GM12878 (cell line): ENCODE results near the gene OPCML.

ENCODE experiments used
- ASH2L ChIP-seq: fragments of 300-600, 200-600 bp; sonication (generic); IDR thresholded peaks from 2 replicates; pipeline ENCODE4 v1.6.1; 2017; ENCODE audit warnings: low read depth, mild to moderate bottlenecking, borderline replicate concordance
- EED ChIP-seq: sonication (generic); IDR thresholded peaks from 2 replicates; pipeline ENCODE4 v1.6.1; 2016; ENCODE audit warnings: antibody characterized with exemption, low read depth
- EP300 ChIP-seq, 2 experiments: fragments of 150-350 bp in 1 of 2; IDR thresholded peaks; 2 replicates each; pipeline ENCODE4 v1.6.1; 2011 to 2012; ENCODE audit warnings: low read depth in 2 of 2, low read length in 2 of 2, borderline replicate concordance in 1 of 2, improper control_type of control experiment in 1 of 2, inconsistent platforms in 1 of 2; ENCODE audit not compliant: control insufficient read depth in 1 of 2
- IKZF1 ChIP-seq: fragments of 450-650 bp; conservative IDR thresholded peaks from 2 replicates; pipeline ENCODE4 v1.6.1; 2017; ENCODE audit warnings: antibody characterized with exemption, mild to moderate bottlenecking
- POLR2A ChIP-seq: IDR thresholded peaks from 2 replicates; pipeline ENCODE4 v1.6.1; 2011; ENCODE audit warnings: low read depth, mild to moderate bottlenecking, low read length
- RBBP5 ChIP-seq: fragments of 200-600 bp; sonication (generic); conservative IDR thresholded peaks from 2 replicates; pipeline ENCODE4 v1.6.1; 2016
- SMC3 ChIP-seq: IDR thresholded peaks from 2 replicates; pipeline ENCODE4 v1.6.1; 2011; ENCODE audit warnings: low read length, improper control_type of control experiment, borderline replicate concordance
- SP1 ChIP-seq: IDR thresholded peaks from one replicate; pipeline ENCODE4 v1.6.1; 2011; ENCODE audit warnings: low read depth, low read length
- USF1 ChIP-seq: IDR thresholded peaks from 2 replicates; pipeline ENCODE4 v1.6.1; 2011; ENCODE audit warnings: borderline replicate concordance, low read depth, mild to moderate bottlenecking, moderate library complexity, mixed read lengths, low read length; ENCODE audit not compliant: insufficient read depth; ENCODE audit errors: extremely low read length

DNA sequence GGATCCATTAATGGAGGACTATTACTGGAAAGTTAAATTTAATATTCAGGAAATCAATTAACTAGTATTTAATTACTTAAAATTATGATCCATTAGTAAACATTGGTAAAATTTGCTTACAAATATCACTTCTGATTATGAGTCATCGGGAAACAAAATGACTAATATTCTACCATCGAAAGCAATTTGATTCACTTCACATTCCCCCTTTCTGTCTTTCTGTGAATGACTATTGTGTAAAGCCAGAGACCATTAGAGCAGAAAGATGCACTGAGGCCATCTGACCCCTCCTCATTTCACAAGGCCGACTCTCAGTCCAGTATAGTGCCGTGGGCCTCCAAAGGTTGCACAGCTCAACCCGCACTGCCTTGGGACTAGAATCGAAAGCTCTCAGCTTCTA lies 619.0 kb downstream of the OPCML start:
- TF ChIP-seq EED (no peak), RBBP5 (no peak), EP300 (IDR thresholded peaks at IDR 0.05; ENCODE audit: borderline replicate concordance in 1 of 2, control insufficient read depth in 1 of 2, low read depth in 2 of 2, low read length in 2 of 2) (no peak; a peak in 1 of 4 replicates), IKZF1 (no peak), POLR2A (no peak), USF1 (no peak), SMC3 (no peak), SP1 (no peak), ASH2L (no peak)
